CD4-positive, alpha-beta T cell treated with Interleukin-6 for 4 hours (primary cell): ENCODE data around the gene FMN1.

Experiments used
- DNase-seq: peaks from one replicate; pipeline ENCODE4 v3.0.0-alpha.2; 2020; ENCODE audit warnings: mixed read lengths

FMN1 gene

DNA sequence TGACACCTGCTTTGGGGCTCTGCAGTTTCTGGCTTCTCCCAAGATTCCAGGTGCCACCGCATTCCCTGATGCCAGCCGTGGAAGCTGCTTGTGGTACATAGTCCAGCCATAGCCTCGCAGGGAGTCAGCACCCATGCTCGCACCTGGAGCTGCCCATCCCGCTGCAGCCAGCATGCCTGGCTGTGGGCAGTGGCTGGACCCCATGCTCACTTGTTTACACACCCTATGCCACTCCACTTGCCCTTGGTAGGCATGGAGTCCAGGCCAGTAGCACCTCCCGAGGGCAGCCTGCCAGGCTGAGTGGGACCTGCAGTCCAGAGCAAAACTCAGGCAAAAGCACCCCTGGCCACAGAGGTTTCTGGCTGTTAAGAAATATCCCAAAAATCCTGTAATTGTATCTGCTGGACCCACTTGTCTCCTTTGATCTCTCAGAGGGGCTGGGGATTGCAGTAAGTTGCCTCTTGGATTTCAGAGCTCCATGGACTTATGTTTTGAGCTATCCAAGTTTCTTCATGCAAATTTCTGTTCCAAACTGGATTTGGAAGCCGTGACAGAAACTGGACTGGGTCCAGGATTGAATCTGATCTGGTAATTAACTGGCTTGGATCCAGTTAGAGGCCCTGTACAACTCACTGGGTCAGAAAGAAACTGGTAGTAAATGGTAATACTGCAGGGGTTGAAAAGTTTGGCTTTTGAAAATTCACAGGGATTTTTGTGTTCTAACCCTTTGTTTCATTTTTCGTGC lies 149.3 kb downstream of the FMN1 start:
- DNase-seq: no peak

DNA sequence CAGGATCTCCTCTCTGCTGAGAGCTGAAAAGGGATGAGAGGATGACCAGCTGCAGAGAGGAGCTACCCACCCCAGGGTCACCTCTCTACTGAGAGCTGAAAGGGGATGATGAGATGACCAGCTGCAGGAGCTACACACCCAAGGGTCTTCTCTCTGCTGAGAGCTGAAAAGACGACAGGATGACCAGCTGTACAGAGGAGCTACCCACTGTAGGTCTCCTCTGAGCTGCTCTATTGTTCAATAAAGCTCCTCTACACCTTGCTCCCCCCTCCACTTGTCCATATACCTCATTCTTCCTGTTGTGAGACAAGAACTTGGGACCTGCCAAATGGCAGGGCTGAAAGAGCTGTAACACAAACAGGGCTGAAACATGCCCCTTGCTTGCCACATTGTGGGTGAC lies 149.9 kb downstream of the FMN1 start:
- DNase-seq: no peak

DNA sequence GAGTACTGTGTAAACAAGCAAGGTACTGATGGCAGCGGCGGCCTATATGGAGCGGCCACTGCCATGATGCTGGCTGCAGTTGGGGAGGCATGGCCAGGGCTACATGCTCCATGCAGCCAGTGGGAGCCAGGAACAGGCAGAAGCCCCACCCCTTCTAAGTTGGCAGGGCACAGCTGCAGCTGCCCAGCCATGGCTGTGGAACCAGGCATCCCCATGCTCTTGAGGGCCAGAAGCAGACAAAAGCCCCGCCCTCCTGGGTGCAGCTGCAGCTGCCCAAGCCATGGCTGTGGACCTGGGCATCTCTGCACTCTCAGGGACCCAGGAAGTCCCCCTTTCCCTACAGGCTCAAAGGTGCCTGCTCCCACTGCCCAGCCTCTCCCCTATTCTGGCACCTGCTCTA lies 150.9 kb downstream of the FMN1 start:
- no peak for DNase-seq

DNA sequence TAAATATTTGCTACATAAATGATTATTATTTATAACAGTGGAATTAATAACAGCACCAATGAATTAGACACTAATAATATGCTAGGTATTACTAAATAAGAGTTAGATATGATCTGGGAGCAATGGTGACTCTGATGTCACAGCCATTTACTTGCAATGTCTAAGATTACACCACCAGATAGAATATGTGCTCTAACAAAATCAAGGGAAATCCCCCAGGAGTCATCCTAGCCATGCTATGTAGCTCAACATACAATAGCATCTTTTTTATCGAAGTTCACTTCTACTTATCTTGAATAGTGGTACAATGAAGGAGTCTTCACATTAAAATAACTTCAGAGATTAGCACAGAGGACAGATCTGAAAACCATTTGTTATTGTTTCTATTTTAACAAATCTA lies 154.0 kb downstream of the FMN1 start:
- DNase-seq: no peak

DNA sequence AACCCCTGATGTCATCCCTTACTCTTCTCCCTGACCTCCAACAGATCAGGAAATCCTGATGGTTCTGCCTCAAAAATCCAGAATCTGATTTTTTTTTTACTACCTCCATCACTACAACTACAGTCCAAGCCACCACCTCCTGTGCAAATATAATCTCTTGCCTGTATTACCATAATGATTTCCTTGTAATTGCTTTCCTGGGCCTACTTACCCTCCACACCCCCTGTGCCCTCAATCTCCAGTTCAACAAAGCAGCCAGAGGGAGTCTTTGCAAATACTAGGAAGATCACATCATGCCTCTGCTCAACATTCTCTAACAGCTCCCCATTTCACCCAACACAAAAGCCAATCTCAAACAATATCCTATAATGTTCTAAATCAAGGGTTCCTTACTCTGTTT lies 159.9 kb downstream of the FMN1 start:
- no peak for DNase-seq

DNA sequence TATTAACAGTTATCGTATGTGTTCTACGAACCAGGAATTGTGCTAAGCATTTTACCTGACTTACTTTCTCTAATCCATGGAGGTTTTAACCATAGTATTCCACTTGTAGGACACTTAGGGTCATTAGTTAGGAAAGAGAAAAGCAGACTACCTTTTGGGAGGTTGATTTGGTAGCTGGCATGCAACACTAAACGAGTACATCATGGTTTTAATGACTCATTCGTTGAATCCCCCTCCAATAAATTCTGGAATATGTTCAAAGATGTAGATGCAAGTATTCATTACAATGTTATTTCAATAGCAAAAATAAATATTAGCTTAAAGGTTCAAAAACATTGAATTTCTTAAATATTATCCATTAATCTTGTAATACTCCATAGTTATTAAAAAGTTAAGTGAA lies 162.5 kb downstream of the FMN1 start:
- no peak for DNase-seq

DNA sequence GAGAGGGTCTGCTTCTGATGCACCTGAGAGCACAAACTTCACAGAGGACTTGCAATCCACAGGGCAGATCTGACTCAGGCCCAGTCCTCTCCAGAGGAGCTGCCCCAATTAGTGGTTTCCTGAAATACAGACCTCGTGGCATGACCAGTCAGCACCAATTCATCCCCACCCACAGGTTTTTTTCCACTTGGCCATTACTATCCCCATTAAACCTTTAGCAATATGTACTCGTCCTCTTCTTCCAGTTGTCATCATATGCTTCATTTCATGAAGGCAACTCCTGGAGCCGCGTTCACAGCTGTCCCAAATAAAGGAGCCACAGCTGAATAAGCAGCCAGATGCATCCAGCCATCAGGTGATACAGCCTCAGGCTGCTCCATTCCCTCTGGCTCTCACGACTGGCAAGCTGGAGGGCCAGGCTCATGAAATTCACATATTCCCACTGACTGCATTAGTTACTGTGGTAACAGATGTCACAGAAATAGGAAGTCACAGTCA lies 163.1 kb downstream of the FMN1 start:
- DNase-seq: no peak

DNA sequence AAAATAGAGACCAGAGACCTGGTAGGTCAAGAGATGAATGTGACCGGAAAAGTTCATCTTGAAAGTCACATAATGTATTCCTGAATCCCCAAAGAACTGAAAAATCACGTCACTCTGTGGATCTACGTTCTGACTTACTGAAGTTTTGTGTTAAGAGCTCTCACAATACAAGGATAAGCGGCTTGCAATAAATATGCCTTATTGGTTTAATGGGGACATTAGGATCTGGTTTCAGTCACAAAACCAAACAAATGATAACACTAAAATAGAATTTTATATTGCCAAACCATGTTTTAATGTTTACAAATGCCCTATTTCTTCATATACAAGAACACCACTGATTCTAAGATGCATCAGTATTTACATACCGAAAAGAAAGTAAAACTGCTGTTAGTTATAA lies 164.2 kb downstream of the FMN1 start:
- DNase-seq: no peak

DNA sequence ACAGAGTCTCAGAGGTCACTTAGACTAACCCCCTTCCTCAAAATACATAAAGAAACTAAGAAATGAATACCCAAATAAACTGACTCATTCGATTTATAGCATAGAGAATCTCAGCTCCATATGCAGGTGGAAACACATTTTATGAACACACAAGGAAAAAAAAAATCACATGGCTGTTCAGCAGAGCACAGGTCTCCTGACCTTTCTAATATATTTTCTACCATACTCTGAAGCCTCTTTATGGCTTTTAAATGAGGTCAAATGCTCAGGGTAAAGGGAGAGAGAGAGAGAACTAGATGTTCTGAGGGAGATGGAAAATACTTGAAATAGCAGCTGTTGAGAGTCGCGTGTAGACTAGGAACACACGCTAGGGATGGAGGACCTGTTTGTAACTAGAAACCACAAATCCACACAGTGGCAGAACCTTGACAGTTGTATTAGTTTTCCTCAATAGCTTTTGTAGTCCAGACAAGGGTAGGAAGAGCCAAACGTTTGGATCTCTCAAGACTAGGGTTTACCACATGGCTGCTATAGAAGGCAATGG lies 165.3 kb downstream of the FMN1 start:
- no peak for DNase-seq

DNA sequence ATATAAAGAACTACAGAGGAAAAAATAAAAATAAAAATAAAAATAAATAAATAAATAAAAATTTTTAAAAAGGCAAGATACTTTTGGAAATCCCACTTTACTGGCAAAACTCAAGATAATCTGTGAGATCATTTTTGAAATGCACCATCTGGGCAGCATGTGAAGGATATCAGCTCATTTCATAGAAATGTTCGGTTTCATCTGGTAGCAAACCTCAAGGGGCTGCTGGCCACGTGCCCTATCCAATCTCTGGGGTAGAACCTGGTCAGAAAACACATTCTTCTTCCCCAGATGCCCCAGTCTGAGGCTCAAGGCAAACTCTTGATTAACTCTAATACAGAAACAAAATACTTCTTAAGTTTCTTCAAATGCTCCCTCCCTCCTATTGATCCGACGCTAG lies 166.0 kb downstream of the FMN1 start:
- DNase-seq: no peak

DNA sequence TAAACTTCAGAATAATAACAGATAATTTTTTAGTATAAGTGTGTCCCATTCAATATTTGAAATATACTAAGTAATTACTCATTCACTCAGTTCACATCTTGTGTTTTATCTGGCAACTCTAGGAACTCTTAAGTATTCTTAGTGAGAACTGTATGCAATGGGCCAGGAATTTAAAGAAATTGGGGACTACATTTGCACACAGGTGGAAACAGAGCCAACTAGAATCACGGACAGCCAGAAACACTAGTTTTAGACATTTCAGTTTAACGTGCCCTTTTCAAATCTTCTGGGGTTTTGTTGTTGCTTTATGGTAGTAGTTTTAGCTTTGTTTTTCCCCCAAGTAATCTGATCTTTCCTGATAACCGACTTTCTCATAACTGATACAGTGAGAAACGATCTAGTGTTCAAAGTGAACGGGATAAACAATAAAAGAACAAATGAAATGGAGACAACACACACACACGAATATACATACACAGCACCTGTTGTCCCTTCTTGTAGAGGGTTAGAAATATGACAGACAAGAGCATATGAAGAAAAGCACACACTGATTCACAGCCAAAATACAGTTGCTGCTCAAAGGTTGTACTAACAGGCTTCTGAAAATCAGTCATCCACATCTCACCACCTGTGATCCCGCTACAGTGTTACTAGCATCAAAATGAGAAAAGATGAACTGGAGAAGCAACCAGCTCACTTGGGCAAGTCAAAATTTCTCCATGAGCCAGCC lies 167.0 kb downstream of the FMN1 start:
- no peak for DNase-seq

DNA sequence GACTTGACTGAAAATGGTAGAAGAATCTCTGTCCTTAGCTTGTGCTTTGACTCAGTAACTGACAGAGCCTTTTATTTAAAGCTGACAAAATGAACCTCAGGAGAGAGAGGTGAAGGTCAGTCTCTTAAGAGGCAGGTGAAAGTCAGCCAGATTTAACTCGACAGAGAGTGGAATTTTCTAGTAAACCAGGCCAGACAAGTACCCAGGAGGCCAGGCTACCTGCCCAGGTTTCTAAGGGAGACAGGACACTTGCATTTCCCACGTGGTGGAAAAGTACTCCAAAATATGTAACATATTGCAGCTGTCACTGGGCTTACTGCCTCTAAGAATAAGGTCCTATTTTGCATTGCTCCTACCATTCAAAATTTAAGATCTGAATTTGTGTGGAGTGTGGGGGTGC lies 167.9 kb downstream of the FMN1 start:
- DNase-seq: no peak

DNA sequence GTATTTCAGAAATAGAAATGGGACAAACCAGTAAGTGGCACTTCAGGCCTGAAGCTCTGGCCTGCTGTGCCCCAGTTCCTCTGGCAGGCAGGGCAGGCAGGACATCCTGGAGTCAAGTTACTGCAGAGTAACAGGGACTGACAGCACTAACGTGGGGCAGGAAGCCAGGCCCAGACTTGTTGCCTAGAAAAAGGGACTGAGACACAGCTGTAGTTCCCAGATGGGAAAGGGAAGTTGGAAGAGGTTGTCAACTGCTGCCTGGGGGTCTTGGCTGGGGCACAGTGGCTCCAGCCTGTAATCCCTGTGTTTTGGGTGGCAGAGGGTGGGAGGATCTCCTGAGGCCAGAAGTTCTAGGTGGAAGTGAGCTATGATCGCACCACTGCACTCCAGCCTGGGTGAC lies 171.9 kb downstream of the FMN1 start:
- peak; percentile 12 for DNase-seq

DNA sequence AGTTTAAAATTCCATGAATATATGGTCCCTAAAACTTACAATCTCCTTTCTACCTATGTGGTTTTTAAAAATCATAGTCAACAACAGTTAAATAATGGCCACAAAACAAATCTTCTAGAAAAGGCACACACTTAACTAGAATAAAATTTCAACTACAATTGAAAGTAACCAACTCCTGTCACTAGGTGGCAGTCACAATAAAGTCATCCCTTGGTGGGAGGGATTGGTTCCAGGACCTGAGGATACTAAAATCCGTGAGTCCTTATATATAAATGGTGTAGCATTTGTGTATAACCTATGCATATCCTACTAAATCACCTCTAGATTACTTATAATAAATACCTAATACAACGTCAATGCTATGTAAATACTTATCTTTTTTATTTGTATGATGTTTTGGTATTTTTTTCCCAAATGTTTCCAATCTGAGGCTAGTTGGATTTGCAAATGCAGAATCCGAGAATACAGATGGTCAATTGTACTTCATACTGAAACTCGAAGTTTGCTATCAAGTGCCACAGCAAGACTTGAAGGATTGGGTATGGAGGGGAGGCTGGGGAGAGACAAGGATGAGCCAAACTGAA lies 172.6 kb downstream of the FMN1 start:
- DNase-seq: peak; percentile 8

DNA sequence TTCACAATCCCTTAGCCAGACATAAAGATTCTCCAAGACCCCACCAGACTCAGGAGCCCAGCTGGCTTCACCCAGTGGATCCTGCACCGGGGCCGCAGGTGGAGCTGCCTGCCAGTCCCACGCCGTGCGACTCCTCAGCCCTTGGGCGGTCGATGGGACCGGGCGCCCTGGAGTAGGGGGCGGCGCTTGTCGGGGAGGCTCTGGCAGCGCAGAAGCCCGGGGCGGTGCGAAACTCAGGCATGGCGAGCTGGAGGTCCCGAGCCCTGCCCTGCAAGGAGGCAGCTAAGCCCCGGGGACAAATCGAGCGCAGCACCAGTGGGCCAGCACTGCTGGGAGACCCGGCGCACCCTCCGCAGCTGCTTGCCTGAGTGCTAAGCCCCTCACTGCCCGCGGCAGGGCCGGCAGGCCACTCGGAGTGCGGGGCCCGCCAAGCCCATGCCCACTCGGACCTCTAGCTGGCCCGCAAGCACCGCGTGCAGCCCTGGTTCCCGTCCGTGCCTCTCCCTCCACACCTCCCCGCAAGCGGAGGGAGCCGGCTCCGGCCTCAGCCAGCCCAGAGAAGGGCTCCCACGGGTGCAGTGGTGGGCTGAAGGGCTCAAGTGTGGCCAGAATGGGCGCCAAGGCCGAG lies 175.0 kb downstream of the FMN1 start:
- no peak for DNase-seq

DNA sequence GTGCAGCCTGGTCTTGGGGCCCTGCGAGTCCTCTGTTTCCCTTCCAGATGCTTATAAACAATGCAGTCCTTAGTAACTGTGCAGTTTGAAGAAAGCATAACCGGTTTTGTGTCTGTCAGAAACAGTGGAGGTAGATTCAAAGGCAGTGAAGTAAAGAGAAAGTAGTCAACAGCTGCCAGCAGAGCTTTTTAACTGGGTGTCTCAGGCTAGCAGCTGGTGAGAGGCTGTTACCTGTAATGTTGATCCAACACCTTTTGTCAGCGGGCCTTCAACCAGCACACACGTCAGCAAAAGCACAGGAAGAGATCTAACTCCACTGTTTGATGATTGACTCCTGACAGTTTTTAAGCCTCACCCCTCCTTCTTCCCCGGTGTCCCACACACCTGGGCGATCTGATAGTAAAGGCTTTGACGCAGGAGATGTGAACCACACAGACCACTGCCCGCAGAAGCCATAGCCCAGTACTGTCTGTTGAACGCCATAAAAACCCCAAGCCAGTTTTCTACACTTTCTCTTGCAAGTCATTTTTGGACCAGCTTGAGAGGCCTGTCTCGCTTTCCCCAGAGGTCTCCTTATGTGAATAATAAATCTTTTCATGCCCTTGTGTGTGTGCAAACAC lies 178.0 kb downstream of the FMN1 start:
- peak; percentile 22 for DNase-seq

DNA sequence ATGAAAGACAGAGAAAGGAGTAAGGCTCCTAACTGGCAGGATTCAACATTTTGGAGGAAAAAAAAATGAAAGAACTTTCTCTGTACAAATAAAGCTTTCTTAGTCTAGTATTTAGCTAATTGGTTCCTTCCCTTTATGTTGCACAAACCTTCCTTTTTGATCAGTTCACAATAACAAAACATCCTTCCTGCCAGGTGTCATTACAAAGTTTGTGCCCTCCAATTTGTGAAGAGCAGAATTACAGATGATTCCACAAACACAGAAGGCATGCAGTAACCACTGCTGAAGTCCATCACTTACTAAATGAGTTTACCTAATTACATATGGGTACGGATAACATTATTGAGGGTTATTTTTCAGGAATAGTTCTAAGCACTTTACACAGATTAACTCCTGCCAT lies 179.9 kb downstream of the FMN1 start:
- DNase-seq: no peak

DNA sequence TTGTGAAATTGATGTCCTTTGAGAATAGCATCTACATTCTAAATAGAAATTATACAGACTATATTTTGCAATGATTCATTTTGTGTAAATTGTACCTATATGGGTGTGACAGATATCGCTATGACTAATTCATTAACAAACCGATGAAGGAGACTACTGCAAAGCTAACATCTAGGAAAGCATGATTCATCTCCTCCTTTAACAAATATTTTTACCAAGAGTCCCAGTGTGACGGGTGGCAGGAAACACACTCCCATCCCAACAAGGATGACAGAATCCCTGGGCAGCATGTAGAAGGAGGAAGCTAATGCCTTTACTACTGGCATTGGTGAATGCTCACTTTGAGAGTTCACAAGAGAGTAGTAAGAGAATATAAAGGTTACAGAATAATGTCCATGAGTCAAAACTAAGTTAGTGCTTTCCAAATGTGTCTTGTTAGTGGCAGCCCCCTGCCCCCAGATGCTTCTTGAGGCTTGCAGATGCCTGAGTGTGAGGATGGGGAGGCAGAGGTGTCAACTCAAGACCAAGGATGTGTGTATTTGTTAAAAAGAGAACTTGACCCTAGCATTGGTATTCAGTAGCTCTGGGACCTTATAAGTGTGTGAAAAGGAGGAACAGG lies 180.6 kb downstream of the FMN1 start:
- no peak for DNase-seq

DNA sequence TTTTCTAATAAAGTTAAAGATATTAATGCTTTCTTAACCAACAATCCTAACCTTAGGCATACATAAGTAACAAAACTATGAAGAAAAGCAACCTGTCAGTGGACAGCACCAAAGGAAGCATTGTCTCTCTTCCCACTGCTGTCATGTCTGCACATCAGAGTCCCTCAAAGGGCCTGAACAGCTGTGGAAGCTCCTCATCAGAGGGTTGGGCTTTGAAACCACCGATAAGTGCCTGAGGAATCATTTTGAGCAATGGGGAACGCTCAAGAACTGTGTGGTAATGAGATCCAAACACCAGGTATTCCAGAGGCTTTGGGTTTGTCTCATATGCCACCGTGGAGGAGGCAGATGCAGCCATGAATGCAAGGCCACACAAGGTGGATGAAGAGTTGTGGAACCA lies 182.5 kb downstream of the FMN1 start:
- no peak for DNase-seq

DNA sequence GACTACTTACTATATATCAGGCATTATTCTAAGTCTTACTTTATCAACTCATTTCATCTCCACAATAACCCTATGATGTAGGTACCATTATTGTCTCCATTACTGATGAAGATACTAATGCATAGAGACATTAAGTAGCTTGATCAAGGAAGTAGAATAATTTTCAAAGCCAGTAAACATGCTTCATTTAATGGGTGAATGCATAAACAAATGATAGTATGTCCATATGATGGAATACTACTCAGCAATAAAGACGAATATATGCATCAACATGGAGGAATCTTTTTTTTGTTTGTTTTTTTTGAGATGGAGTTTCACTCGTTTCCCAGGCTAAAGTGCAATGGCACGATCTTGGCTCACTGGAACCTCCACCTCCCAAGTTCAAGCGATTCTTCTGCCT lies 184.9 kb downstream of the FMN1 start:
- no peak for DNase-seq

DNA sequence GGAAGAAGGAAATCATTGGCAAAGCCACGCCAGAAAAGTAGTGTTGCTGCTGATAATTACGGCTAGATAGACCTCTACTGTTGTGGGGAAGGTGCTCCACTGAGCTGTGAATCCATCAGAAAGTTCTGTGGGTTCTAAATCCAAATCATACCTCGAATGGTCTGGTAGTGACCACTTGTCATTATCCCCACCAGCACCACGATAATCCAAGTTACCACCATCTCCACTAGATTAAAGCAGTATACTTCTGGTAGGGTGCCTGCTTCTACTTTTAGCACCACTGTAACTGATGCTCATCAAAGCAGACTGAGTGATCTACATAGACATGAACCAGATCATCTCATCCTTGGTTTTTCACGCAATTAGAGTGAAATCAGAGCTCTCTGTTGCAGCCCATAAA lies 185.5 kb downstream of the FMN1 start:
- no peak for DNase-seq

DNA sequence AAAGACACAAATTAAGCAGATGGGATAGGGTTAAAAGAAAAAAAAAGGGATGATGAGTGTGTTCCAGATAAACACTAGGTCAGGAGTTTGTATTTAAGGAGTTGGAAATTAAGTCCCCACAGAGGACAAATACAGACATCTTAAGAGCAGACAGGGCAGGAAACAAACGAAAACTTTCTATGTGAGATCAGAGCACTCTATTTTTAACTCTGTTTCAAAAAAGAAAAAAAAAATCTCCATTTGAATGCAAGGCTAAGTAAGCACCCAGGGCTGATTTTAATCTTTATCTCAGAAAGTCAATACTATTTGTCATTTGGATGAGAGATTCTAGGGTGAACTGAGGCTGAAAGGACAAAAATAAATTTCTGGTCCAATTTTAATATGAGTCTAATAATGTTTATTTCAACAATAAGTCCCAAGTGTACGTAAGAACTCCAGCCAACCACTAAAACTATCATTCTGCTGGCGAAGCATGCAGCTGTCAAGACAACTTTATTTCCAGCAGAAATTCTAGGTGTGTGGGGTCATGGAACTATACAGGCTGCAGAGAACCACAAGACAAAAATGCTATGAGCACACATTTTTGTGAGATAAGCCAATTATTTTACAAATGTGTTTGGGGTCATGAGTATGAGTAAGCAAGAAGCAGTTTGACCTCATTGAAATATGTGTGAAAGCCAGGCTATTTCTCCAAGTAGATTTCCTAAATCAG lies 186.1 kb downstream of the FMN1 start:
- DNase-seq: no peak
